Prostate gland (tissue), 2 donors: ENCODE results near the gene PACS1. TPM values are rescaled to one million over a fixed set of nuclear protein-coding genes. Genes with fewer than 3 reads are reported as not detected.

Source experiments
- DNase-seq: peaks from one replicate; pipeline ENCODE4 v3.0.0-alpha.2; 2019; ENCODE audit warnings: low spot score
- H3K27ac ChIP-seq, 2 donors: fragments of 200-600 bp; sonication (generic); 2 replicates each; pipeline ENCODE4 v1.5.1; 2017 to 2019
- H3K27me3 ChIP-seq: fragments of 200-600 bp; sonication (generic); replicated peaks from 2 replicates; pipeline ENCODE4 v1.5.1; 2019; ENCODE audit not compliant: insufficient read depth
- H3K36me3 ChIP-seq, 2 donors: fragments of 200-600 bp; sonication (generic); 1 replicate in 1 of 2; 2 replicates in 1 of 2; pipeline versions ENCODE4 v1.5.1 to v1.8.1; 2017 to 2019
- H3K4me1 ChIP-seq: fragments of 200-600 bp; sonication (generic); replicated peaks from 2 replicates; pipeline ENCODE4 v1.5.1; 2019
- H3K4me3 ChIP-seq, 2 donors: fragments of 200-600 bp; sonication (generic); 2 replicates each; pipeline ENCODE4 v1.5.1; 2017 to 2019
- H3K9me3 ChIP-seq: fragments of 200-600 bp; sonication (generic); 2 replicates; pipeline ENCODE4 v1.5.1; 2017
- POLR2A ChIP-seq: fragments of 450-650 bp; IDR thresholded peaks from one replicate; pipeline ENCODE4 v1.6.1; 2016; ENCODE audit warnings: antibody characterized with exemption, mild to moderate bottlenecking
- POLR2AphosphoS5 ChIP-seq: sonication (generic); formaldehyde crosslinking; IDR thresholded peaks from one replicate; pipeline ENCODE4 v1.6.1; 2017; ENCODE audit warnings: antibody characterized with exemption
- WGBS: methylation state at CpG from one replicate; pipeline ENCODE4 v1.1.5; 2018; 5-methylcytosine and 5-hydroxymethylcytosine counted together
- intact Hi-C: fragments of 100-400 bp; cut with DNase I; formaldehyde crosslinking; loops from one replicate; pipeline ENCODE4 v1.14.2; 2022
- total RNA-seq, 2 donors: library from RNA; depleted of rRNA; stranded (reverse); fragments of >200 nt; gene quantifications; one replicate each; pipeline ENCODE4 v1.1.0, GENCODE V29; 2016
- TF ChIP-seq, protein P1 (sequence below), 4 experiments: fragments of 200-600 bp in 2 of 4; fragments of 450-650 bp in 2 of 4; sonication (generic) in 2 of 4; IDR thresholded peaks; 1 replicate in 3 of 4; 2 replicates in 1 of 4; pipeline ENCODE4 v1.5.1; 2016 to 2019; ENCODE audit warnings: antibody characterized with exemption in 4 of 4, mild to moderate bottlenecking in 2 of 4, moderate library complexity in 2 of 4

PACS1 gene
- total RNA-seq, 2 donors from 2014 or later, result 51.9 to 107 TPM

DNA sequence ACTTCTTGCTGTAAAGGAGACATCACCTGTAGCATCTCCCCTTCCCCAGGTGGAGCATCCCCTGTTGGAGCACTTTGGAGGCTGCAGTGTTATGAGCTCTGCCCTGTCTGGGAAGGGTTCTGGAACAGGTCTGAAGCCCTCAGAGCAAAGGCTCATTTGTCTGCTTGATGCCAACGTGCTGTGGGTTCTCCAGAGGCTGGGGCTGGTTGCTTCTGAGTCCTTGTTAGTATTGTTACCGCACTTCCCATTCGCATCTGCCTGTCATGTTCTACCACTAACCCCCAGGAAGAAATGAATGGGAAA is 73.1 kb downstream of the PACS1 start:
- WGBS, result 87% methylated on average over 3 of the region's 3 CpGs
- no peak overlapping the region for H3K4me3 ChIP-seq
- DNase-seq, result no peak
- intact Hi-C loops, result no loop called here
- no peaks in the 10 kb centered on the region for H3K4me1 ChIP-seq
- no peaks in the 10 kb centered on the region for H3K9me3 ChIP-seq
- H3K36me3 ChIP-seq, result no peaks in the 10 kb centered on the region
- TF ChIP-seq POLR2AphosphoS5 (no peak), POLR2A (no peak)
- TF ChIP-seq, protein P1, sequence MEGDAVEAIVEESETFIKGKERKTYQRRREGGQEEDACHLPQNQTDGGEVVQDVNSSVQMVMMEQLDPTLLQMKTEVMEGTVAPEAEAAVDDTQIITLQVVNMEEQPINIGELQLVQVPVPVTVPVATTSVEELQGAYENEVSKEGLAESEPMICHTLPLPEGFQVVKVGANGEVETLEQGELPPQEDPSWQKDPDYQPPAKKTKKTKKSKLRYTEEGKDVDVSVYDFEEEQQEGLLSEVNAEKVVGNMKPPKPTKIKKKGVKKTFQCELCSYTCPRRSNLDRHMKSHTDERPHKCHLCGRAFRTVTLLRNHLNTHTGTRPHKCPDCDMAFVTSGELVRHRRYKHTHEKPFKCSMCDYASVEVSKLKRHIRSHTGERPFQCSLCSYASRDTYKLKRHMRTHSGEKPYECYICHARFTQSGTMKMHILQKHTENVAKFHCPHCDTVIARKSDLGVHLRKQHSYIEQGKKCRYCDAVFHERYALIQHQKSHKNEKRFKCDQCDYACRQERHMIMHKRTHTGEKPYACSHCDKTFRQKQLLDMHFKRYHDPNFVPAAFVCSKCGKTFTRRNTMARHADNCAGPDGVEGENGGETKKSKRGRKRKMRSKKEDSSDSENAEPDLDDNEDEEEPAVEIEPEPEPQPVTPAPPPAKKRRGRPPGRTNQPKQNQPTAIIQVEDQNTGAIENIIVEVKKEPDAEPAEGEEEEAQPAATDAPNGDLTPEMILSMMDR (IDR thresholded peaks at IDR 0.05), result no peak
- no peak overlapping the region for H3K27ac ChIP-seq
- H3K27me3 ChIP-seq, result no peaks in the 10 kb centered on the region

DNA sequence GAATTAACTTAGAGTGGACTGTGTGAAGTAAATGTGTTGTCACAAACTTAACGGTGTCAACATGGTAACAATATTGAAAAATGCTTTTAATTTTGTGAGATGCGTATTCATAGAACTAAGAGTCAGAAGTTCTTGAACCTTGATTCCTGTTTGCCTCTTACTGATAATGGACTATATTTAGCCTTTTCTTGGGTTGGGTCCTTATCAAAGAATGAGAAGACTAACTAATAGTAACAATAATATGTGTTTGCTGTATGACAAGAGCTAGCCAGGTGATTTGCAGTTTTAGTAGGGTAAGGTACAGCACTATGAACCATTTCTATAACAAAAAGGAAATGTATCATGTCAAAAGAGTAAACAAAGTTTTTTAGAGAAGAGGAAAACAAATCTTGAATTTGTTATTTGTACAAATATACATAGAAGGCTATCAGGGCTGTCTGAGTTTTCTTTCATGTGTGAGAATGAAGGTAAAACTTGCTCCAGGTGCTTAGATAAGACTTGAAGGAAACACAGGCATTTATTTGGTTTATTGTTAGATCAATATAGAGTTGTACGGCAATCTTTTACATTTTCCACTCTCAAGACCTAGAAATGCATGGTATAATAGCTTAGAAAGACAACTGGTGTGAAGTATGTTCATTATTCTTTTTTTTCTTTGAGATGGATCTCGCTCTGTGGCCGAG is 74.1 kb downstream of the PACS1 start:
- Histone ChIP-seq H3K27ac (no peak overlapping the region), H3K4me3 (no peak overlapping the region), H3K27me3 (no peaks in the 10 kb centered on the region), H3K36me3 (no peaks in the 10 kb centered on the region), H3K4me1 (no peaks in the 10 kb centered on the region), H3K9me3 (no peaks in the 10 kb centered on the region)
- TF ChIP-seq POLR2AphosphoS5 (no peak), POLR2A (no peak)
- TF ChIP-seq, protein P1 (IDR thresholded peaks at IDR 0.05), result no peak
- 96% methylated on average over 5 of the region's 5 CpGs for WGBS
- intact Hi-C loops, result no loop called here
- DNase-seq, result no peak

DNA sequence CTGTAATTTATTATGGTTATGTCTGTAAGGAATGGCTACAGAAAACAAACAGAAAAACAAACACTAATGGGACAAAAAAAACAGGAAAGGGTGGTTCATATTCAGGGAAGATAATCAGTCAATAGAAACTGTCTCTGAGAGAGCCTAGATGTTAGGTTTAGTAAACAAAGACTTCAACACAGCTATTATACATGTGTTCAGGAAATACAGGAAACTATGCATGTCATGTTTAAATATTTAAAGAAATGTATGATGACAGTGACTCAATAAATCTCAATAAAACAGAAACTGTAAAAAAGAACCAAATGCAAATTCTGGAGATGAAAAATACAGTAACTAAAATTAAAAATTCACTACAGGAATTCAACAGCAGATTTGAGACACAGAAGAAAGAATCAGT is 76.0 kb downstream of the PACS1 start:
- intact Hi-C loops, result no loop called here

DNA sequence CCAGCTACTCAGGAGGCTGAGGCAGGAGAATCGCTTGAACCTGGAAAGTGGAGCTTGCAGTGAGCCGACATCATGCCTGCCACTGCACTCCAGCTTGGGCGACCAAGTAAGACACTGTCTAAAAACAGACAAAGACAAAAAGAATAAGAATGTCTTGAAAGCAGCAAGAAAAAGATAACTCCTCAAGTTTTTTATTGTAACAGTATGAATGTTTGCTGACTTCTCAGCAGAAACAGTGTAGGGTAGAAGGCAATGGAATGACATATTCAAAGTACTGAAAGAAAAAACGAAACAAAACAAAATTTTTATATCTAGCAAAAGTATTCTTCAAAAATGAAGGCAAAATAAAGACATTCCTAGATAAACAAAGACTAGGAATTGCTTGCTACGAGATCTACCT is 76.9 kb downstream of the PACS1 start:
- Histone ChIP-seq H3K27me3 (no peaks in the 10 kb centered on the region), H3K4me1 (no peaks in the 10 kb centered on the region), H3K4me3 (no peak overlapping the region), H3K9me3 (no peaks in the 10 kb centered on the region), H3K36me3 (no peaks in the 10 kb centered on the region), H3K27ac (no peak overlapping the region)
- no peak for DNase-seq
- intact Hi-C loops, result no loop called here
- 94% methylated on average over 5 of the region's 5 CpGs for WGBS
- no peak for TF ChIP-seq POLR2AphosphoS5
- TF ChIP-seq, protein P1 (IDR thresholded peaks at IDR 0.05), result no peak
- no peak for TF ChIP-seq POLR2A

More for the DNA sequence above, 76.0 kb downstream of the PACS1 start:
- TF ChIP-seq, protein P1 (IDR thresholded peaks at IDR 0.05), result no peak
- no peak for TF ChIP-seq POLR2A
- TF ChIP-seq POLR2AphosphoS5, result no peak
- no peak for DNase-seq
- Histone ChIP-seq H3K4me1 (no peaks in the 10 kb centered on the region), H3K9me3 (no peaks in the 10 kb centered on the region), H3K36me3 (no peaks in the 10 kb centered on the region), H3K27me3 (no peaks in the 10 kb centered on the region), H3K4me3 (no peak overlapping the region), H3K27ac (no peak overlapping the region)

DNA sequence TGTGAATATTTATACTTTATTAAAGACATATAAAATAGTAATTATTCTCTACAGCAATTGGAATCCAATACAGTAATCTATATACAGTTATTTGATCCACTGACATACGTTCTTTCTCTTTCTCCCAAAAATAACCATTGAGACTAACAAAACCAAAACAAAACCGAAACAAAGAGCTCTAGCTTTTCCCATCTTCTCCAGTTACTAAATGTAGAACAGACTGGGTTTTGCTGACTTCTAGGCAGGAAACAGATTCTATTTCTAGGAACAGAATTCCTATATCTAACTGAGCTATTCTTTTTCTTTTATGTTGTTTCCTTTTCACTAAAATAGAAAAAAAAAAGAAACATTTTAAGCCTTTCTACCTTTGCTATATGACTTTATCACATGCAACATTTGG is 80.1 kb downstream of the PACS1 start:
- H3K4me1 ChIP-seq, result no peaks in the 10 kb centered on the region
- no peak overlapping the region for H3K4me3 ChIP-seq
- TF ChIP-seq, protein P1 (IDR thresholded peaks at IDR 0.05), result no peak
- TF ChIP-seq POLR2A (no peak), POLR2AphosphoS5 (no peak)
- WGBS, result 63% methylated on average over 2 of the region's 2 CpGs
- H3K9me3 ChIP-seq, result no peaks in the 10 kb centered on the region
- H3K27me3 ChIP-seq, result no peaks in the 10 kb centered on the region
- intact Hi-C loops, result no loop called here
- DNase-seq, result no peak
- no peak overlapping the region for H3K27ac ChIP-seq
- no peaks in the 10 kb centered on the region for H3K36me3 ChIP-seq
